ENCODE measurements around the gene SULT1A2. TPM values are rescaled to one million over a fixed set of nuclear protein-coding genes. Genes with fewer than 3 reads are reported as not detected.
A peak's percentile ranks its signal among the peaks of the same experiment; 100 is the strongest.
"Not testable (repeated sequence)": the region's sequence is repeated elsewhere in the genome, so short reads cannot be mapped to it uniquely, and the experiment has no call there.

The SULT1A2 gene
- 50.3 TPM for total RNA-seq

GRCh38 chr16:28596840-28597691 is at the start of gene SULT1A2:
Gene SULT1A2, minus strand, starts transcription at chr16:28597050. Its CDS starts 1,120 bp downstream, at chr16:28595930.
- DNase-seq (ENCODE audit: low spot score), result peak; percentile 91
- ATAC-seq, result peak; percentile 72

GRCh38 chr16:28639959-28640358 is 43.1 kb upstream of the SULT1A2 start:
- not testable (repeated sequence) for DNase-seq (ENCODE audit: low spot score); ATAC-seq

GRCh38 chr16:28638359-28638758 is 41.5 kb upstream of the SULT1A2 start:
- not testable (repeated sequence) for ATAC-seq; DNase-seq (ENCODE audit: low spot score)

- DNase-seq (ENCODE audit: low spot score), result not testable (repeated sequence)
Observed at GRCh38 chr16:28637765-28638164, 40.9 kb upstream of the SULT1A2 start, which contains the start of gene NPIPB8. Gene NPIPB8, plus strand, starts transcription at chr16:28638065. Its CDS starts 296 bp downstream, at chr16:28638361.

GRCh38 chr16:28636093-28636823 is 39.4 kb upstream of the SULT1A2 start:
- ATAC-seq; DNase-seq (ENCODE audit: low spot score): not testable (repeated sequence)

More at GRCh38 chr16:28637765-28638164, 40.9 kb upstream of the SULT1A2 start, which contains the start of gene NPIPB8:
- ATAC-seq, result peak; percentile 63

GRCh38 chr16:28630905-28631304 is 34.1 kb upstream of the SULT1A2 start:
- not testable (repeated sequence) for ATAC-seq

GRCh38 chr16:28623172-28623711 is 26.4 kb upstream of the SULT1A2 start:
- peak; percentile 95 for ATAC-seq
- peak; percentile 75 for DNase-seq (ENCODE audit: low spot score)

More at GRCh38 chr16:28630905-28631304, 34.1 kb upstream of the SULT1A2 start:
- DNase-seq (ENCODE audit: low spot score), result not testable (repeated sequence)

- not testable (repeated sequence) for DNase-seq (ENCODE audit: low spot score)
- ATAC-seq, result peak; percentile 64
Observed at GRCh38 chr16:28622532-28623171, 25.8 kb upstream of the SULT1A2 start.

GRCh38 chr16:28621481-28622155 is 24.8 kb upstream of the SULT1A2 start:
- ATAC-seq (no peak), DNase-seq (ENCODE audit: low spot score) (no peak)

GRCh38 chr16:28620316-28620715 is 23.5 kb upstream of the SULT1A2 start:
- ATAC-seq; DNase-seq (ENCODE audit: low spot score): not testable (repeated sequence)

GRCh38 chr16:28617874-28618273 is 21.0 kb upstream of the SULT1A2 start:
- ATAC-seq (no peak), DNase-seq (ENCODE audit: low spot score) (no peak)

- ATAC-seq (no peak), DNase-seq (ENCODE audit: low spot score) (no peak)
Observed at GRCh38 chr16:28616636-28617035, 19.8 kb upstream of the SULT1A2 start.

- DNase-seq (ENCODE audit: low spot score); ATAC-seq: not testable (repeated sequence)
Observed at GRCh38 chr16:28616224-28616577, 19.4 kb upstream of the SULT1A2 start.

GRCh38 chr16:28615486-28616223 is 18.8 kb upstream of the SULT1A2 start:
- DNase-seq (ENCODE audit: low spot score), result peak; percentile 74
- ATAC-seq, result peak; percentile 15

- ATAC-seq; DNase-seq (ENCODE audit: low spot score): not testable (repeated sequence)
Observed at GRCh38 chr16:28614561-28614960, 17.7 kb upstream of the SULT1A2 start.

GRCh38 chr16:28613912-28614311 is 17.1 kb upstream of the SULT1A2 start:
- not testable (repeated sequence) for ATAC-seq; DNase-seq (ENCODE audit: low spot score)

- peak; percentile 48 for ATAC-seq
- DNase-seq (ENCODE audit: low spot score), result not testable (repeated sequence)
Observed at GRCh38 chr16:28612359-28613280, 15.8 kb upstream of the SULT1A2 start.

- ATAC-seq, result no peak
- DNase-seq (ENCODE audit: low spot score), result no peak
Observed at GRCh38 chr16:28610595-28611191, 13.8 kb upstream of the SULT1A2 start.

Measured in left lobe of liver (tissue), 2 donors.